OCI-LY1 (cell line): Measurements from ENCODE around the gene SLC44A3.
A peak's percentile ranks its signal among the peaks of the same experiment; 100 is the strongest.

Source experiments
- H2AFZ ChIP-seq: fragments of 200-600 bp; sonication (generic), shearing (Covaris generic); 2 replicates; pipeline ENCODE4 v1.6.0; 2014; ENCODE audit warnings: antibody characterized with exemption, mild to moderate bottlenecking, low read length
- H3F3A ChIP-seq: fragments of 200-600 bp; sonication (generic), shearing (Covaris generic); 2 replicates; pipeline ENCODE4 v1.6.0; 2014; ENCODE audit warnings: mild to moderate bottlenecking, antibody characterized with exemption, low read length, moderate library complexity; ENCODE audit not compliant: insufficient read depth
- H3K27ac ChIP-seq: fragments of 200-600 bp; sonication (generic); 2 replicates; pipeline ENCODE4 v1.5.1; 2014; ENCODE audit warnings: low read length, mixed run types, mild to moderate bottlenecking, low read depth; ENCODE audit not compliant: poor library complexity, severe bottlenecking
- H3K27me3 ChIP-seq: fragments of 200-600 bp; sonication (generic); 2 replicates; pipeline ENCODE4 v1.6.0; 2014; ENCODE audit warnings: antibody characterized with exemption, mild to moderate bottlenecking, low read length, moderate library complexity; ENCODE audit not compliant: insufficient read depth
- H3K36me3 ChIP-seq: fragments of 200-600 bp; sonication (generic); 2 replicates; pipeline ENCODE4 v1.6.1; 2014; ENCODE audit warnings: mild to moderate bottlenecking, antibody characterized with exemption, low read length, moderate library complexity, mixed read lengths; ENCODE audit not compliant: insufficient read depth
- H3K4me1 ChIP-seq: fragments of 200-600 bp; sonication (generic); 2 replicates; pipeline ENCODE4 v1.5.1; 2014; ENCODE audit warnings: mild to moderate bottlenecking, low read length, moderate library complexity; ENCODE audit not compliant: insufficient read depth, severe bottlenecking
- H3K4me2 ChIP-seq: fragments of 200-600 bp; sonication (generic), shearing (Covaris generic); 2 replicates; pipeline ENCODE4 v1.6.1; 2014; ENCODE audit warnings: low read length
- H3K4me3 ChIP-seq: fragments of 200-600 bp; sonication (generic); 2 replicates; pipeline ENCODE4 v1.5.1; 2014; ENCODE audit warnings: low read length, low read depth, mild to moderate bottlenecking, mixed read lengths; ENCODE audit not compliant: poor library complexity, severe bottlenecking
- H3K79me2 ChIP-seq: fragments of 200-600 bp; shearing (Covaris generic); 2 replicates; pipeline ENCODE4 v1.6.1; 2016; ENCODE audit warnings: mixed run types, low read length, mixed read lengths; ENCODE audit not compliant: insufficient read depth
- H3K9ac ChIP-seq: fragments of 200-600 bp; sonication (generic), shearing (Covaris generic); 2 replicates; pipeline ENCODE4 v1.6.1; 2014; ENCODE audit warnings: mild to moderate bottlenecking, low read length, mixed read lengths
- H3K9me2 ChIP-seq: fragments of 200-600 bp; sonication (generic), shearing (Covaris generic); 2 replicates; pipeline ENCODE4 v1.6.1; 2014; ENCODE audit warnings: low read depth, mild to moderate bottlenecking, low read length, mixed read lengths
- H3K9me3 ChIP-seq: fragments of 200-600 bp; shearing (Covaris generic); 2 replicates; pipeline ENCODE4 v1.6.1; 2014; ENCODE audit warnings: low read length, mixed read lengths
- H4K20me1 ChIP-seq: fragments of 200-600 bp; sonication (generic), shearing (Covaris generic); 2 replicates; pipeline ENCODE4 v1.6.0; 2016; ENCODE audit warnings: mild to moderate bottlenecking, low read length; ENCODE audit not compliant: insufficient read depth
- EZH2 ChIP-seq: fragments of 200-600 bp; sonication (generic), shearing (Covaris generic); IDR thresholded peaks from 2 replicates; pipeline ENCODE4 v1.8.0; 2017; ENCODE audit warnings: borderline replicate concordance, mixed run types, mild to moderate bottlenecking, antibody characterized with exemption, low read length, moderate library complexity, mixed read lengths
- TF ChIP-seq, protein P1 (sequence below): fragments of 200-600 bp; sonication (generic), shearing (Covaris generic); IDR thresholded peaks from 2 replicates; pipeline ENCODE4 v1.5.1; 2017; ENCODE audit warnings: mild to moderate bottlenecking, antibody characterized with exemption, low read length, moderate library complexity, mixed read lengths

The SLC44A3 gene

DNA sequence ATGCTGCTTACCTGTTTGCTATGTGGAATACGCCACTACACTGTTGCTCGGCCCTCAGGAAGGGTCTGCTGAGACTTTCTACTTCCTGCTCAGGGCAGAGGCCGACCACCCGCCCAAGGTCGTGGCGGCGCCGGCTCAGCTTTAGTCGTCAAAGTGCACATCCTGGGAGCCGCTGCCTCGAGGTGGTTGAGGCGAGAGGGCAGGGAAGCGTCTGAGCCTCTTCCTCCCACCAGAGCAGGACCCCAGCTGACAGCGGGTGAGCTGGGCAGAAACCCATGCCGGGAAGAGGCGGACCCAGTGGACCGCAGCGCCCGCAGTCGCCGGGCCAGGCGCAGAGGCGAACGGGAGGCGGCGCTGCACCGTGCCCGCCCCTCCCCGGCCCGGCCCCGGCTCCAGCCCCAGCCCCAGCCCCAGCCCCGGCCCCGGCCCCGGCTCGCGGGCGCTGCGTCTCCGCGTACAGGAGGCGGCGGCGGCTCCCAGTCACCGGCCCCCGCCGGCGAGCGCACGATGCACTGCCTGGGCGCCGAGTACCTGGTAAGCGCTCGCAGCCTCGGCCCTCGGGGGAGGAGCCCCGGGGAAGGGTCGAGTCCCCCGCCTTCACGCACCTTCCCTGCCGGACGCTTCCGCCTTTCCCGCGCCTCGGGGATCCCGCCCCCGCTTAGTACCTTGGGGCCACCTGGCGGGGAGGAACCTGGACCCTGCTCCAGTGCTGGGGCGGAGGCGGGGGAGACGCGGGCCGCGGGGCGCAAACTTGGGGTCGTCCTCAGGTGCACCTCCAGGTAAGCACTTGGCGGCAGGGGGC, at the start of gene SLC44A3:
Gene SLC44A3 (plus strand): TSS at position 413 of the 802 bp plus-strand sequence. CDS start 95 bp downstream, at position 508.
- Histone ChIP-seq H3K27me3 (no peaks in the 10 kb centered on the region), H3K4me1 (no peaks in the 10 kb centered on the region), H3K9ac (no peak within 1 kb of the TSS), H3K27ac (no peak within 1 kb of the TSS), H2AFZ (no peak within 1 kb of the TSS), H3K9me3 (no peaks in the 10 kb centered on the region), H3K36me3 (no peaks in the 10 kb centered on the region), H3F3A (no peaks in the 10 kb centered on the region), H3K4me3 (peak within 1 kb of the TSS; percentile 34), H3K4me2 (peak within 1 kb of the TSS; percentile 13; the same call in 1 of the 2 replicates), H3K9me2 (no peaks in the 10 kb centered on the region), H3K79me2 (no peaks in the 10 kb centered on the region), H4K20me1 (no peaks in the 10 kb centered on the region)
- TF ChIP-seq, protein P1, sequence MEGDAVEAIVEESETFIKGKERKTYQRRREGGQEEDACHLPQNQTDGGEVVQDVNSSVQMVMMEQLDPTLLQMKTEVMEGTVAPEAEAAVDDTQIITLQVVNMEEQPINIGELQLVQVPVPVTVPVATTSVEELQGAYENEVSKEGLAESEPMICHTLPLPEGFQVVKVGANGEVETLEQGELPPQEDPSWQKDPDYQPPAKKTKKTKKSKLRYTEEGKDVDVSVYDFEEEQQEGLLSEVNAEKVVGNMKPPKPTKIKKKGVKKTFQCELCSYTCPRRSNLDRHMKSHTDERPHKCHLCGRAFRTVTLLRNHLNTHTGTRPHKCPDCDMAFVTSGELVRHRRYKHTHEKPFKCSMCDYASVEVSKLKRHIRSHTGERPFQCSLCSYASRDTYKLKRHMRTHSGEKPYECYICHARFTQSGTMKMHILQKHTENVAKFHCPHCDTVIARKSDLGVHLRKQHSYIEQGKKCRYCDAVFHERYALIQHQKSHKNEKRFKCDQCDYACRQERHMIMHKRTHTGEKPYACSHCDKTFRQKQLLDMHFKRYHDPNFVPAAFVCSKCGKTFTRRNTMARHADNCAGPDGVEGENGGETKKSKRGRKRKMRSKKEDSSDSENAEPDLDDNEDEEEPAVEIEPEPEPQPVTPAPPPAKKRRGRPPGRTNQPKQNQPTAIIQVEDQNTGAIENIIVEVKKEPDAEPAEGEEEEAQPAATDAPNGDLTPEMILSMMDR = no peak
- no peak for TF ChIP-seq EZH2

DNA sequence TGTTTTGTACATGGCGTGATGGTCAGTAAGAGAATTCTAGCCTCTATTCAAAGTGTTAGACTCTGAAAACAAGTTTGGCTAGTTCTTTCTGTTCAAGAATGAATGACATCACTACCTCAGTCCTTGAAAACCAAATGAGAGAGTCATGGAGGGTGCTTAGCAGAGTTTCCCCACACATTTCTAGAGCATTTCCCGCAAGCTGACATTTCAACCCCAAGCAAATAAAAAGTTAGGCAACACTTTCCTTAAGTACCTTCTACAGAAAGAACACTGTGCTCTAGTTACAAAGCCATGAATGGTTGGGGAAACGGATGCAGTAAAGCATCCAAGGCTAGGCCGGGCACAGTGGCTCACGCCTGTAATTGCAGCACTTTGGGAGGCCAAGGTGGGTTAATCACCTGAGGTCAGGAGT, 47.9 kb upstream of the SLC44A3 start:
- TF ChIP-seq, protein P1 = no peak
- TF ChIP-seq EZH2 = no peak
- H3K36me3 ChIP-seq = no peaks in the 10 kb centered on the region
- H3F3A ChIP-seq = no peaks in the 10 kb centered on the region
- H3K9me2 ChIP-seq = no peaks in the 10 kb centered on the region
- H2AFZ ChIP-seq = no peak overlapping the region
- no peaks in the 10 kb centered on the region for H3K27me3 ChIP-seq
- no peaks in the 10 kb centered on the region for H3K9me3 ChIP-seq
- H3K27ac ChIP-seq = no peak overlapping the region
- no peak overlapping the region for H3K9ac ChIP-seq
- H3K79me2 ChIP-seq = no peaks in the 10 kb centered on the region
- no peaks in the 10 kb centered on the region for H3K4me1 ChIP-seq
- H3K4me3 ChIP-seq = no peak overlapping the region
- no peak overlapping the region for H3K4me2 ChIP-seq
- no peaks in the 10 kb centered on the region for H4K20me1 ChIP-seq

DNA sequence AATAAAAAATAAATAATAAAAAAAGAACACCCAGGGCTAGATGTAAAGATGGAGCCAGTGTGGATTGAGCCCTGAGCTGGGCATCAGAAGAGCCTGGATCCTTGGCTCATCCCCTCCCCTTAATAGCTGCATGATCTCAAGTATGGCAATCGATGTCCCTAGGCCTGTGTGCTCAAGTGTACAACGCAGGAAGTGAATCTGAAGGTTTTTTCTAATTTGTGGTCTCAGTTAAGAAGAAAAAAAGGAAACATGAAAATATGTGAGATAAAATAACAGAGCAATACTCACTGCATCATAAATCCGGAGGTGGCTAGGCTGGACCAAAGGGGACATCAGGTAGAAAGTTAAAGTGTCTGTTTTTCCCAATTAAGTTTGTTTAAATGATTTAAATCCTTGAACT, 47.3 kb upstream of the SLC44A3 start:
- H3K9me3 ChIP-seq = no peaks in the 10 kb centered on the region
- no peaks in the 10 kb centered on the region for H4K20me1 ChIP-seq
- no peaks in the 10 kb centered on the region for H3K36me3 ChIP-seq
- H3F3A ChIP-seq = no peaks in the 10 kb centered on the region
- no peak overlapping the region for H3K27ac ChIP-seq
- no peaks in the 10 kb centered on the region for H3K9me2 ChIP-seq
- no peaks in the 10 kb centered on the region for H3K79me2 ChIP-seq
- no peak for TF ChIP-seq EZH2
- TF ChIP-seq, protein P1 = no peak
- H3K4me2 ChIP-seq = no peak overlapping the region
- no peak overlapping the region for H2AFZ ChIP-seq
- no peak overlapping the region for H3K4me3 ChIP-seq
- no peaks in the 10 kb centered on the region for H3K27me3 ChIP-seq
- no peaks in the 10 kb centered on the region for H3K4me1 ChIP-seq
- H3K9ac ChIP-seq = no peak overlapping the region
